ENCODE data around the gene CD59. TPM values are rescaled to one million over a fixed set of nuclear protein-coding genes. Genes with fewer than 3 reads are reported as not detected.
"Not testable (repeated sequence)": the region's sequence is repeated elsewhere in the genome, so short reads cannot be mapped to it uniquely, and the experiment has no call there.

The CD59 gene
- total and polyA plus RNA-seq, 10 of the 15 experiments (the other 5 are each of a cell fraction or from before 2014, with no cell fraction given) = 55.5 to 256 (median 181) TPM

DNA sequence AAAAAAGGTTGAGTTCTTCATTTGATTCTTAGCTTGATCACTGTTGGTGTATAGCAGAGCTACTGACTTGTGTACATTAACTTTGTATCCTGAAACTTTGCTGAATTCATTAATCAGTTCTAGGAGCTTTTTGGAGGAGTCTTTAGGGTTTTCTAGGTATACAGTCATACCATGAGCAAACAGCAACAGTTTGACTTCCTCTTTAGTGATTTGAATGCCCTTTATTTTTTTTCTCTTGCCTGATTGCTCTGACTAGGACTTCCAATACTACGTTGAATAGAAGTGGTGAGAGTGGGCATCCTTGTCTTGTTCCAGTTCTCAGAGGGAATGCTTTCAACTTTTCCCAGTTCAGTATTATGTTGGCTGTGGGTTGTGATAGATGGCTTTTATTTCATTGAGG is 57.6 kb downstream of the CD59 start:
- H3K27ac ChIP-seq (ENCODE audit: control insufficient read depth, insufficient read depth); DNase-seq (ENCODE audit: low read depth, low spot score); H3K9ac ChIP-seq (ENCODE audit: control insufficient read depth, insufficient read depth, low read length); in situ Hi-C loops (cut with MboI); H2AFZ ChIP-seq (ENCODE audit: control insufficient read depth, low read depth, low read length); BruUV-seq (replicated peaks); intact Hi-C loops (cut with micrococcal nuclease; ENCODE audit: unreplicated experiment); H3K4me3 ChIP-seq; H3K4me1 ChIP-seq (ENCODE audit: control insufficient read depth, insufficient read depth, low read length); H4K20me1 ChIP-seq (ENCODE audit: control insufficient read depth, insufficient read depth); H3K36me3 ChIP-seq (ENCODE audit: control insufficient read depth in 2 of 2, insufficient read depth in 2 of 2, low read length in 1 of 2); H3K9me3 ChIP-seq (replicated peaks; ENCODE audit: control insufficient read depth, insufficient read depth, low read length); H3K79me2 ChIP-seq (ENCODE audit: control insufficient read depth, insufficient read depth, low read length); RAD21 ChIA-PET (ENCODE audit: unreplicated experiment); H3K27me3 ChIP-seq (replicated peaks in 1 of 2; ENCODE audit: control insufficient read depth in 2 of 2, insufficient read depth in 2 of 2, low read length in 1 of 2); H3K4me2 ChIP-seq (ENCODE audit: control insufficient read depth, insufficient read depth): not testable (repeated sequence)
- ATAC-seq (peak; percentile 35; the same call in 2 of the 3 replicates), FAIRE-seq (peak; percentile 68)
- CTCF ChIA-PET = interaction anchor here (1.1 to 1.6 kb wide), 3 partner anchors 13 to 64 kb away, joined by 3 to 5 read pairs (median 3); no protein-coding TSS in a partner anchor
- SMC1A ChIA-PET (ENCODE audit: uncharacterized antibody, unreplicated experiment) = interaction anchor here (1.0 to 1.5 kb wide), 3 partner anchors 9 to 134 kb away, joined by 3 read pairs; no protein-coding TSS in a partner anchor
- 0% methylated on average over 1 of the region's 1 CpG for WGBS (ENCODE audit: insufficient coverage, insufficient replicate concordance, low lambda C conversion rate, missing lambda C conversion rate)
- POLR2A ChIA-PET = interaction anchor here (1.1 kb wide), 1 partner anchor 14 kb away, joined by 3 read pairs; no protein-coding TSS in a partner anchor
- TF ChIP-seq SPI1 (IDR thresholded peaks at IDR 0.05; ENCODE audit: borderline replicate concordance, insufficient read depth, low read depth, low read length) (peak; percentile 64), IRF4 (IDR thresholded peaks at IDR 0.05; ENCODE audit: low read depth, low read length) (0 out of 2 replicates have a peak, but pooled peaks have one; percentile 19), JUNB (IDR thresholded peaks at IDR 0.05) (peak; percentile 61)

DNA sequence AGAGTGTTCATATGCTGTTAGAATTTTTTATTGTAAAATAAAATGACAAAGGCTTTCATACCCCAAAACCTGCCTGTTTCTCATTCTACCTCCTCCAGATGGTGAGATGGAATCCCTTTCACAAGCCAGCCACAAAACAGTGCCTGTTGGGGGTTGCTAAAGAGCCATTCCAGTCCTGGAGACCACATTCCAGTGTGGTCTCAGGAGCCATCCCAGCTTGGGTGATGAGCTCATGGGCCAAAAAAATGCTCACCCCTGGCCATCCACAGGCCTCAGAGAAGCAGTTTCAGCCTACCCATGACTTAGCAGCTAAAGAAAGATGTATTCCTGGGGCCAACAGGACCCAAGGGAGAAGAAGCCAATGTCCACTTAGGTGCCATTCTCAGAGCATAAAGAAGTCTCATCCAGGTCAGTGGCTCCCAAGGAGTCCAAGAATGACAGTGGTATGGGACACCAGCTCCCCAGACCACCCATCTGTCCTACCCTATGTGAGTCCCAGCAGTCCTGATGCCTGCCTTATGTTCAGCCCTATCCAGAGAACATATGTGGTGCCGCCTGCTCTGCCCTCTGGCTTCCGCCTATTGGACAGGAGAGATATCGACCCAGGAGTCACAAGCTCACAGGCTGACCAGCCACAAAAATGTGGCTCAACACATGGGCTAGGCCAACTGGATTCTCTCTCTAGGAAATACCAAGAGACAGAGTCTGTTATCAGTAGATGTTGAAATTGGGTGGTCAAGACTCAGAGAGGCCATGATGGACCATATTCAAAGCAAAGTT is 62.0 kb downstream of the CD59 start:
- no peaks in the 10 kb centered on the region; the same call in 2 of the 3 replicates for H3K9me3 ChIP-seq (replicated peaks; ENCODE audit: control insufficient read depth, insufficient read depth, low read length)
- SMC1A ChIA-PET (ENCODE audit: uncharacterized antibody, unreplicated experiment) = interaction anchor here (0.6 kb wide), 1 partner anchor 62 kb away, joined by 4 read pairs; no protein-coding TSS in a partner anchor
- intact Hi-C loops (cut with micrococcal nuclease; ENCODE audit: unreplicated experiment) (no loop called here), in situ Hi-C loops (cut with MboI) (no loop called here)
- no peak for ATAC-seq
- H3K27me3 ChIP-seq (replicated peaks in 1 of 2; ENCODE audit: control insufficient read depth in 2 of 2, insufficient read depth in 2 of 2, low read length in 1 of 2) = no peaks in the 10 kb centered on the region
- POLR2A ChIA-PET = no interaction called here
- H2AFZ ChIP-seq (ENCODE audit: control insufficient read depth, low read depth, low read length) = no peak overlapping the region
- no peaks in the 10 kb centered on the region for H3K79me2 ChIP-seq (ENCODE audit: control insufficient read depth, insufficient read depth, low read length)
- H3K9ac ChIP-seq (ENCODE audit: control insufficient read depth, insufficient read depth, low read length) = no peak overlapping the region
- FAIRE-seq = no peak
- 95% methylated on average over 3 of the region's 3 CpGs for WGBS (ENCODE audit: insufficient coverage, insufficient replicate concordance, low lambda C conversion rate, missing lambda C conversion rate)
- no TSS peak for BruUV-seq (replicated peaks)
- H3K36me3 ChIP-seq (ENCODE audit: control insufficient read depth in 2 of 2, insufficient read depth in 2 of 2, low read length in 1 of 2) = no peaks in the 10 kb centered on the region
- peaks cover 4% of the 10 kb centered on the region for H3K4me1 ChIP-seq (ENCODE audit: control insufficient read depth, insufficient read depth, low read length)
- RAD21 ChIA-PET (ENCODE audit: unreplicated experiment) = no interaction called here
- CTCF ChIA-PET = no interaction called here
- no peak for DNase-seq (ENCODE audit: low read depth, low spot score)
- no peak overlapping the region for H3K27ac ChIP-seq (ENCODE audit: control insufficient read depth, insufficient read depth)
- H3K4me2 ChIP-seq (ENCODE audit: control insufficient read depth, insufficient read depth) = no peak overlapping the region
- H4K20me1 ChIP-seq (ENCODE audit: control insufficient read depth, insufficient read depth) = no peaks in the 10 kb centered on the region
- H3K4me3 ChIP-seq = no peak overlapping the region
- TF ChIP-seq ZNF384 (IDR thresholded peaks at IDR 0.05; ENCODE audit: borderline replicate concordance, low read depth, low read length) (no peak), ZNF274 (IDR thresholded peaks at IDR 0.05; ENCODE audit: insufficient read depth, insufficient read length) (no peak), NRF1 (conservative IDR thresholded peaks at IDR 0.05; ENCODE audit: low read depth, low read length) (no peak), POLR2AphosphoS5 (IDR thresholded peaks at IDR 0.05; ENCODE audit: low read length) (no peak), MTA2 (IDR thresholded peaks at IDR 0.05; ENCODE audit: low read depth) (no peak), SPI1 (IDR thresholded peaks at IDR 0.05; ENCODE audit: borderline replicate concordance, insufficient read depth, low read depth, low read length) (no peak), NBN (IDR thresholded peaks at IDR 0.05) (no peak), MEF2B (IDR thresholded peaks at IDR 0.05; ENCODE audit: partially characterized antibody, poor library complexity, severe bottlenecking) (no peak), RAD21 (IDR thresholded peaks at IDR 0.05; ENCODE audit: insufficient read depth, low read depth, low read length) (no peak), DPF2 (IDR thresholded peaks at IDR 0.05) (no peak), IRF4 (IDR thresholded peaks at IDR 0.05; ENCODE audit: low read depth, low read length) (no peak), PAX5 (IDR thresholded peaks at IDR 0.05; ENCODE audit: borderline replicate concordance, low read depth, low read length) (no peak), CREB1 (IDR thresholded peaks at IDR 0.05; ENCODE audit: low read depth) (no peak), TCF12 (IDR thresholded peaks at IDR 0.05; ENCODE audit: low read depth, low read length) (no peak)
- TF ChIP-seq, protein P1, sequence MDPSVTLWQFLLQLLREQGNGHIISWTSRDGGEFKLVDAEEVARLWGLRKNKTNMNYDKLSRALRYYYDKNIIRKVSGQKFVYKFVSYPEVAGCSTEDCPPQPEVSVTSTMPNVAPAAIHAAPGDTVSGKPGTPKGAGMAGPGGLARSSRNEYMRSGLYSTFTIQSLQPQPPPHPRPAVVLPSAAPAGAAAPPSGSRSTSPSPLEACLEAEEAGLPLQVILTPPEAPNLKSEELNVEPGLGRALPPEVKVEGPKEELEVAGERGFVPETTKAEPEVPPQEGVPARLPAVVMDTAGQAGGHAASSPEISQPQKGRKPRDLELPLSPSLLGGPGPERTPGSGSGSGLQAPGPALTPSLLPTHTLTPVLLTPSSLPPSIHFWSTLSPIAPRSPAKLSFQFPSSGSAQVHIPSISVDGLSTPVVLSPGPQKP (IDR thresholded peaks at IDR 0.05; ENCODE audit: low read depth, low read length) = no peak
